ENCODE results near the gene CTIF. TPM values are rescaled to one million over a fixed set of nuclear protein-coding genes. Genes with fewer than 3 reads are reported as not detected.

Gene CTIF
- total RNA-seq, 1 experiment from 2014 or later: 26.5 TPM

DNA sequence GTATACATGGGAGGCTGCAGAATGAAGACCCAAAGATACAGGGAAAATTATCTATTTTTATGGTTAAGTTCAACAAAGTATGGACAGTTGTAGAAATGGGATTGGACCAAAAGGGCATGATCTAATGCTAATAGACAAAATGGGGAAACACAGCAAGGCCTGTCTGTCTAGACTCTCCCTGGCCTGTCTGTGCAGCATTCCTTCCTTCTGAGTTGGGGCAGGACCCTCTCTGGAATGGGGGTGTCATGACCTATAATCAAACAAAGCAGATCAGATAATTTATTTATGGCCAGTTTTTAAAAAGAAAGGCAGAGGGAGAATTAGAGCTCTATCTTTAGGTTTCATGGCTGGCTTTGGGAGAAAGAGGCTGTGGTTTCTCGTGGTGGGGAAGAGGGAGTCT lies 104.4 kb downstream of the CTIF start:
- intact Hi-C loops (cut with micrococcal nuclease; ENCODE audit: unreplicated experiment) (no loop called here), in situ Hi-C loops (cut with HindIII; ENCODE audit: low pct_unique_long_range_greater_than_20kb, low sequenced_read_pairs) (no loop called here)
- Histone ChIP-seq H3K27me3 (ENCODE audit: control insufficient read depth, insufficient read depth, low read length) (no peaks in the 10 kb centered on the region), H3K4me3 (ENCODE audit: low read depth in 2 of 2, low read length in 2 of 2) (no peak overlapping the region), H3K9me3 (ENCODE audit: control insufficient read depth, insufficient read depth, low read depth, low read length) (no peaks in the 10 kb centered on the region), H3K27ac (ENCODE audit: low read length) (no peak overlapping the region), H3K36me3 (ENCODE audit: control insufficient read depth, insufficient read depth, low read length) (no peaks in the 10 kb centered on the region), H3K4me1 (ENCODE audit: control insufficient read depth, insufficient read depth, low read length) (no peaks in the 10 kb centered on the region)
- TF ChIP-seq SIN3A (IDR thresholded peaks at IDR 0.05; ENCODE audit: borderline replicate concordance, insufficient read depth, low read depth, low read length) (no peak), TCF7L2 (IDR thresholded peaks at IDR 0.05; ENCODE audit: low read depth, low read length) (no peak), CTCF (IDR thresholded peaks at IDR 0.05) (no peak), REST (IDR thresholded peaks at IDR 0.05; ENCODE audit: insufficient read depth in 1 of 2, low read depth in 2 of 2, low read length in 1 of 2) (no peak), POLR2AphosphoS5 (IDR thresholded peaks at IDR 0.05; ENCODE audit: low read depth, low read length) (no peak)
- ChIA-PET CTCF (no interaction called here), POLR2A (no interaction called here)
- ATAC-seq (no peak), DNase-seq (ENCODE audit: low read depth, low spot score) (no peak)
- no TSS peak for BruUV-seq (replicated peaks)

DNA sequence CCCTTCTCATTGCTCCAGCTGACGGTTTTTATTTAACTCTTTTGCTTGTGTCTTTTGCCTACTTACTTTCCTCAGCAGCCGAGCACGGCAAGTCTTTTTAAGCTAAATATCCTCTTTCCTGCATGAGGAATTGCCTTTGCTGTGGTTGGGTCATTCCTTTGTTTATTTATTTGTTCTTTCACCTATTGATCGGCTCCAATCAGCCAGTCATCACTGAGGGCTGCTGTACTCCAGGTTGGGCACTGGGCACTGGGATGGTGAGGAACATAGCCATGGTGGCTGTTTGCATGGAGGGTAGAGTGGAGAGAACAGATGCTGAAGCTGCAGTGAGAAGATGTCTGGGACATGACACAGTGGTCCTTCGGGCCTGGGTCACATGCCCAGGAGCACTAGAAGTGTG lies 105.2 kb downstream of the CTIF start:
- Histone ChIP-seq H3K4me3 (ENCODE audit: low read depth in 2 of 2, low read length in 2 of 2) (no peak overlapping the region), H3K9me3 (ENCODE audit: control insufficient read depth, insufficient read depth, low read depth, low read length) (no peaks in the 10 kb centered on the region), H3K36me3 (ENCODE audit: control insufficient read depth, insufficient read depth, low read length) (no peaks in the 10 kb centered on the region), H3K27me3 (ENCODE audit: control insufficient read depth, insufficient read depth, low read length) (no peaks in the 10 kb centered on the region), H3K27ac (ENCODE audit: low read length) (no peak overlapping the region), H3K4me1 (ENCODE audit: control insufficient read depth, insufficient read depth, low read length) (no peaks in the 10 kb centered on the region)
- TF ChIP-seq TCF7L2 (IDR thresholded peaks at IDR 0.05; ENCODE audit: low read depth, low read length) (no peak), SIN3A (IDR thresholded peaks at IDR 0.05; ENCODE audit: borderline replicate concordance, insufficient read depth, low read depth, low read length) (no peak), CTCF (IDR thresholded peaks at IDR 0.05) (no peak), REST (IDR thresholded peaks at IDR 0.05; ENCODE audit: insufficient read depth in 1 of 2, low read depth in 2 of 2, low read length in 1 of 2) (no peak), POLR2AphosphoS5 (IDR thresholded peaks at IDR 0.05; ENCODE audit: low read depth, low read length) (no peak)
- ATAC-seq: no peak
- ChIA-PET POLR2A (no interaction called here), CTCF (no interaction called here)
- no TSS peak for BruUV-seq (replicated peaks)
- no peak for DNase-seq (ENCODE audit: low read depth, low spot score)
- intact Hi-C loops (cut with micrococcal nuclease; ENCODE audit: unreplicated experiment): no loop called here
- in situ Hi-C loops (cut with HindIII; ENCODE audit: low pct_unique_long_range_greater_than_20kb, low sequenced_read_pairs): no loop called here
